Gastrocnemius medialis (tissue), 4 donors: ENCODE results near the gene USH1G.

Experiments used
- CTCF ChIP-seq, 5 experiments: fragments of 450-650 bp in 3 of 5; fragments of 200-600 bp in 2 of 5; sonication (generic) in 2 of 5; IDR thresholded peaks in 4 of 5; conservative IDR thresholded peaks in 1 of 5; 1 replicate in 4 of 5; 2 replicates in 1 of 5; pipeline ENCODE4 v1.5.1; 2016 to 2019; ENCODE audit warnings: antibody characterized with exemption in 5 of 5, mild to moderate bottlenecking in 3 of 5, moderate library complexity in 3 of 5
- POLR2A ChIP-seq, 2 donors: fragments of 450-650 bp; IDR thresholded peaks; one replicate each; pipeline ENCODE4 v1.6.1; 2017; ENCODE audit warnings: antibody characterized with exemption in 2 of 2, mild to moderate bottlenecking in 2 of 2, moderate library complexity in 2 of 2

DNA sequence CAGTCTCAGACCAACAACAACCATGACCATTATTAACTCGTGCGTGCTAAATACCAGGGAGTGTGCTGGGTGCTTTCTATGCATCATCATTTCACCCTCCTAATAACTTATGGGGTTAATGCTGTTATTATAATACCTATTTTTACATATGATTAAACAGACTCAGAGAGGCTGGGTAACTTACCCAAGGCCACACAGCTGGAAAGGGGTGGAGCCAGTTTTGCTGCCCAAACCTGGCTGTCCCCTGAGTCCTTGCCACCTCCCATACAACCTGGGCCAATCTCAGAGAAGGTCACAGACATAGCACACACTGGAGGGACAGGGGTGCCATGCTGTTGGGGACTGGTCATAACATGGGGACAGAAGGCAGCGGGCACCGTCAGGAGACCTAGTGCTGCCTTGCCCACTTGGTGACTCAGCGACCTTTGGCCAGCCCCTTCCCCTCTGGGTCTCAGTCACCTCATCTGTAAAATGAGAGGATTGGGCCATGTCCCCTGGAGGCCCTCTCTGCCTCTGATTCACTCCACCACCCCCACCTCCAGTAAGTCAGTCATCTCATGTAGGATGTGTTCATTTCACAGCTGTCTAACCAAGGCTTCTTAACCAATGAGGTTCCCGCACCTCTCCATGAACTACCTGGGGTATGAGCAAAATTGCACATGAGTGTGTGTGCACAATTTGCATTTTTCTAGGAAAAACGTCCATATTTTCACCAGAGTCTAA lies 18.2 kb downstream of the USH1G start:
- no peak for TF ChIP-seq CTCF (IDR thresholded peaks at IDR 0.05 in 4 of 5, conservative IDR thresholded peaks at IDR 0.05 in 1 of 5)
- TF ChIP-seq POLR2A (IDR thresholded peaks at IDR 0.05) = no peak
